GM18873 (cell line): ENCODE measurements around the gene CACTIN.
"Not testable (repeated sequence)": the region's sequence is repeated elsewhere in the genome, so short reads cannot be mapped to it uniquely, and the experiment has no call there.

Experiments
- ATAC-seq: cut with Tn5 transposase; IDR thresholded peaks from one replicate; pipeline ENCODE4 v1.9.1; 2021; ENCODE audit warnings: mild to moderate bottlenecking, moderate library complexity, moderate number of reproducible peaks; ENCODE audit not compliant: unreplicated experiment, low FRiP score

Gene CACTIN

DNA sequence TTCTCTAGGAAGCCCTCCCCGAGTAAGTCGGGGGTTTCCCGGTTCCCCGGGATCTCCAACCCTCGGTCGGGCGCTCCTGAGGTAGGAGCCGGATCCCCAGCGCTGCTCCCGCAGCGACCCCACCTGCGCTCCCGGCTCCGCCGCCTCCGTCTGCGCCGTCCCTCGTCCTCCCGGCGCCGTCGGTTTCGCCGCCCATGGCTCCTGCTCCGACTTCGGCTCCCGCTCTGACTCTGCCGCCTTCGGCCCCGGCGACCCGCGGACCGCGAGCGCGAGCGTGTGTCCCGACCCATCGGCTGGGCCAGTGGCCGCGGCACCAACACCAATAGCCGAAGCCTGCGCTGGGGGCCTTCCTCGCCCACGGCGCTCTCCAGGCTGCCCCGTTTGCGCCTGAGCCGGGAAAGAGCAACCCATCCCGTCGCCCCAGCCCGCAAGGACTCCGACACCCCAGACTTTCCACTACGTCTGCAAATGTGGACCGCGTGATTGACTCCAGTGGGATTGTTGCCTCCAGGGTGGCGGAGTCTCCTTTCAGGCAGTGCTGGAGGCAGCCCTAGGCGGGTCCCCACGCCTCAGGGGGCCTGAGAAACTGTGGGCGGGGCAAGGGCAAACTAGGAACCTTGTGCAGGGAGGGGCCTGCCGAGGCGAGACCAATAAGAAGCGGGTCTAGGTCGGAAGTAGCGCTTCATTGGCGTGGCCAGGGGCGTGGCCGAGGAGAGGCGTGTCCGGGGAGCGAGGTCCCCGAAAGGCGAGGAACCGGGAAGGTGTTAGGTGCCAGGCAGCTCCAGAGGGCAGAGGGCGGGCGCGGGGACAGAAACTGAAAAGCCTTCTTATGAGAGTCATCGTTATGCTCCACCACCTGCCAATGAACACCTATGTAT is at the start of gene CACTIN:
TSS of gene CACTIN (minus strand) at position 318 of the 878 bp plus-strand sequence. CDS start at position 290, 28 bp downstream.
- ATAC-seq: peak; percentile 85

DNA sequence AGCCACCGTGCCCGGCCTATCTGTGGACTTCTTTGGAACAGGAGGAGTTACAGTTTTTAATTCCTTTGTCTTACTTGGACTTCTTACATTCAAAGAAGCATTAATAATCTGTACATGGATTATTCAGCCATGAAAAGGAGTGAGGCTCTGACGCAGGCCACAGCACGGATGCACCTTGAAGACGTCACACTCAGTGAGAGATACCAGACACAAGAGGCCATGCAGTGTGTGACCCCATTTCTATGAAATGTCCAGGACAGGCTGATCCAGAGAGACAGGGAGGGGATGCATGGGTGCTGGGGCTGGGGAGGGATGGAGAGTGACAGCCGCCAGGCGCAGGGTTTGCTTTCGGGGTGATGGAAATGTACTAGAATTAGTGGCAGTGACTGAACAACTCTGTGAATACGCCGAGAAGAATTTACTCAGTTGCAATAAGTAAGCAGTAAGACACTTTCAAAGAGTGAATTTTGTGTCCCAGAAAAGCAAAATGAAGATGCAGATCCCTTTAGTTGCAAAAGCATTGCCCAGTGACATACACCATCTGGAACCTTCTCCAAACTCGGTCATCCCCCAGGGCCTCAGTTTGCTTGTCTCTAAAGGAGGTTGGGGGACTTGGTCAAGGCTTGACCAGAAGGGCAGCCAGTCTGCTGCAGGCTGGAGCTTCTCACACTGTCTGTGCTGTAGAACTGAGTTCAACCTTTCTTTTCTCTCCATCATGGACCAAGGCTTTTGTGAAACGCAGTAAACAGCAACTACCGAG is 48.4 kb upstream of the CACTIN start:
- ATAC-seq: no peak

GRCh38 chr19:3673506-3674439 is 47.2 kb upstream of the CACTIN start:
- no peak for ATAC-seq

DNA sequence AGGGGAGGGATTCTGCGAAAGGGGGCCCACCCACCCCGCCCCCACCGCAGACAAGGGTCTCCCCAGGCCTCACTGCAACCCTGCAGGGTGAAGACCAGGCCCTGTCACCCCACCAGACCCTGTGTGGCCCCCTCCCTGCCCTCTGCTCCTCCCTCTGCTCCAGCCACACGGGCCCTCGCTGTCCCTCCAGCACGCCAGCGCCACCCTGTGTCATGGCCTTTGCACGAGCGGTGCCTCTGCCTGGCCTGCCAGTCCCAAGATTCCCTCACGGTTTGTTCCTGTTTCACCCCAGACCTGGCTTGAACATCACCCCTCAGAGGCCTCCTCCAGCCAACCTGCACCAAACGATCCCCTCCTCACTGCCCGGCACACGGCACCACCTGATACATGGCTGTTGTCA is 46.4 kb upstream of the CACTIN start:
- ATAC-seq: no peak

DNA sequence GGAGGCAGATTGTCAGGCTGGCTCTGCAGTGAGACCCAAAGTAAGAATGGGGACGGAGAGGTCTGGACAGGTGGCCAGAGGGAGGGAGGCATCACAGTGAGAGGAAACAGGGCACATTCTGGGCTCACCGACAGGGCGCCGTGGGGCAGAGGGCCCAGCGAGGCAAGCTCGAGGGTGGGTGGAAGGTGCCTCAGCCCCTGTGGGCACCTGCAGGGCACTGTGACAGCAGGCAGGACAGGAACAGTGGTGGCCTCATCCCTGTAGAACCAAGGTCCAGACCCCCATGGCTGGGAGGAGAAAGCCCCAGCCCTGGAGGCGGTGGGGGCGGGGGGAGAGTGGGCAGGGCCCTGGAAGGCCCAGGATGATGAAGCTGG is 46.0 kb upstream of the CACTIN start:
- no peak for ATAC-seq

GRCh38 chr19:3671680-3672574 is 45.3 kb upstream of the CACTIN start:
- ATAC-seq: no peak

- ATAC-seq: no peak
Measured at GRCh38 chr19:3670796-3671679, 44.4 kb upstream of the CACTIN start.

- no peak for ATAC-seq
Measured at GRCh38 chr19:3669947-3670795, 43.6 kb upstream of the CACTIN start.

GRCh38 chr19:3669082-3669946 is 42.7 kb upstream of the CACTIN start:
- ATAC-seq: no peak

GRCh38 chr19:3668331-3669081 is 41.9 kb upstream of the CACTIN start:
- no peak for ATAC-seq

- no peak for ATAC-seq
Measured at GRCh38 chr19:3667766-3668165, 41.2 kb upstream of the CACTIN start.

DNA sequence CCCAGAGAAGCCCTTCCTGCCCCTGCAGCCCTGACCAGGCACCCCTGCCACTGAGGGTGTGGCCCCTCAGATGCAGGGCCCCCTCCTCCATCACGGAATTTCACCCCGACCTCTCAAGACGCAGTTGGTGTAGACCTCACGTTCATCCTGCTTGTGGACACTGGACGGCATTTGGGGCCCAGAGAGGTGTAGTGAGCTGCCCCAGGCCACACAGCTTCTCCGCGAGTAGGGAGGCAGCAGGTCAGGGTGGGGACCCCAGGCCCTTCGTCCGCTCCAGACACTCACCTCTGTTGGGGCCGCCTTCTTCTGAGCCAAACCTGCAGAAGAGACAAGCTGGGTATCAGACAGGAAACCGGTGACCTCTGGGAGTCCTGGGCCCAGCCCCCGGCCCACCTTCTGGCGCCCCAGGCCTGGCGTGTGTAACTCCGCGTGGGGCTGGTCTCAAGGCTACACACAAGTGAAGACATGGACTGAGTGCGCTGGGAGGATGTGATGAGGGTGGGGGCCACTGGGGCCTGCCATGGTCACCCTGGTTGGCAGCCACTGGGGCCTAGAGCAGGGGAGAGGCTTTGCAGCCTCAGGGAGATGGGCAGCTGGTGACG is 40.5 kb upstream of the CACTIN start:
- no peak for ATAC-seq

DNA sequence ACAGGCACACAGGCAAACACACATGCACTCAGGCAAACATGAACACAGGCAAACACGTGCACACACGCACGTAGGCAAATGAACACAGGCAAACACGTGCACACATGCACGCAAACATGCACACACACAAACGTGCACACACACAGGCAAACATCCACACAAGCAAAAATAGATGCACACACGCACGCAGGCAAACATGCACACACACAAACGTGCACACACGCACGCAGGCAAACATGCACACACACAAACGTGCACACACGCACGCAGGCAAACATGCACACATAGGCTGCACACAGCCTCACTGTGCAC is 39.9 kb upstream of the CACTIN start:
- ATAC-seq: not testable (repeated sequence)

GRCh38 chr19:3665681-3666544 is 39.3 kb upstream of the CACTIN start:
- no peak for ATAC-seq
